ENCODE results near the gene CADM1.

The CADM1 gene

GRCh38 chr11:115193914-115194801 is 310.1 kb downstream of the CADM1 start:
- peak; percentile 38 for DNase-seq (ENCODE audit: low spot score)
- no peak for TF ChIP-seq CTCF (IDR thresholded peaks at IDR 0.05; ENCODE audit: extremely low read depth, missing control alignments)

GRCh38 chr11:115191761-115192160 is 312.5 kb downstream of the CADM1 start:
- DNase-seq (ENCODE audit: low spot score): no peak

GRCh38 chr11:115190196-115190595 is 314.0 kb downstream of the CADM1 start:
- TF ChIP-seq CTCF (IDR thresholded peaks at IDR 0.05; ENCODE audit: extremely low read depth, missing control alignments): no peak
- no peak for DNase-seq (ENCODE audit: low spot score)

More at GRCh38 chr11:115191761-115192160, 312.5 kb downstream of the CADM1 start:
- no peak for TF ChIP-seq CTCF (IDR thresholded peaks at IDR 0.05; ENCODE audit: extremely low read depth, missing control alignments)

- no peak for TF ChIP-seq CTCF (IDR thresholded peaks at IDR 0.05; ENCODE audit: extremely low read depth, missing control alignments)
- DNase-seq (ENCODE audit: low spot score): no peak
Observed at GRCh38 chr11:115188898-115189278, 315.3 kb downstream of the CADM1 start.

- TF ChIP-seq CTCF (IDR thresholded peaks at IDR 0.05; ENCODE audit: extremely low read depth, missing control alignments): no peak
Observed at GRCh38 chr11:115188188-115188897, 315.9 kb downstream of the CADM1 start.

GRCh38 chr11:115185931-115186330 is 318.3 kb downstream of the CADM1 start:
- TF ChIP-seq CTCF (IDR thresholded peaks at IDR 0.05; ENCODE audit: extremely low read depth, missing control alignments): no peak

More at GRCh38 chr11:115188188-115188897, 315.9 kb downstream of the CADM1 start:
- no peak for DNase-seq (ENCODE audit: low spot score)

GRCh38 chr11:115185507-115185906 is 318.7 kb downstream of the CADM1 start:
- no peak for TF ChIP-seq CTCF (IDR thresholded peaks at IDR 0.05; ENCODE audit: extremely low read depth, missing control alignments)
- no peak for DNase-seq (ENCODE audit: low spot score)

More at GRCh38 chr11:115185931-115186330, 318.3 kb downstream of the CADM1 start:
- no peak for DNase-seq (ENCODE audit: low spot score)

Measured in GM20000 (cell line).